ENCODE measurements around the gene NFATC2IP. TPM values are rescaled to one million over a fixed set of nuclear protein-coding genes. Genes with fewer than 3 reads are reported as not detected.
"Not testable (repeated sequence)": the region's sequence is repeated elsewhere in the genome, so short reads cannot be mapped to it uniquely, and the experiment has no call there.

NFATC2IP gene
- total RNA-seq, 1 donor: 18.1 TPM

DNA sequence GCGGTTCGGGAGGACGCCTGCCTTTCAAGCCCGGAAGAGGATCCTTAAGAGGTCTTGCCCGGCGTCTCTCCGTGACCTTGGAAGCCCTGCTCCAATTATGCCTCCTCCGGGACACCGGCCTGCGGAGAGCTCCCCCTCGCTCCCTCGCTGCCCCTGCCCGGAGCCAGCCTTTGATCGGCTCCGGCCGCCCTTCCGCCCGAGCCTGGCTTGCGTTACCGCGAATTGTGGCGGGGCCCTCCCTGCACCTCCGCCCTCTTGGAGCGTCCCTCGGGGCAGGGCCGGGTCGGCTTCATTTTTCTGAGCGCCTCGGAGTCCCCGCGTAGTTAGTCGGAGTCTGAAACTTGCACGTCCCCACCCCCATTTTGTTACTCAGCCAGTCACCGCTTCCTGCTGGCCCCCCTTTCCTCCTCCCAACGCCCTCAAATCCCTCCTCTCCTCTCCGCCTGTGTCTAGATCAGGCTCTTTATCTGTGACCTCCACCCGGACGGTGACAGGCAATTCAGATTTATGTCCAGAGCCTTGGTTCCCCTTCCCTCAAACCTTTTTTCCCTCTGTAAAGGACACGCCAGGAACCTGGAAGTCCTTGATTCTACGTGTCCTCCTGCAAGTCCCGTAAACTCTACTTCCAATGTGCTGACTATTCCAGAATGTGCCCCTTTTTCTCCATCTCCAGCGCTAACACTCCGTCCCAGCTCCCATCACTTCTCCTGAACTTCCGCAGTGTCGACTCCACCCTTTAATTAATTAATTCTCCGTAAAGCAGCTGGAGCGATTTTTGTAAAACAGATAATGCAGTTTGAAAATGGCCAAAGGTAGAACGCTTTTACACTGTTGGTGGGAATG is 25.1 kb upstream of the NFATC2IP start:
- Histone ChIP-seq H3K4me1 (ENCODE audit: insufficient read depth, low read length) (peaks cover 10% of the 10 kb centered on the region), H3K9me3 (ENCODE audit: low read depth, low read length) (no peaks in the 10 kb centered on the region), H2AFZ (ENCODE audit: low read length) (peak overlapping the region; percentile 90), H3K79me2 (ENCODE audit: insufficient read depth, low read length) (peaks cover 4% of the 10 kb centered on the region), H3K36me3 (ENCODE audit: insufficient read depth, low read length) (peaks cover 4% of the 10 kb centered on the region), H3K27me3 (ENCODE audit: insufficient read depth, low read length) (no peaks in the 10 kb centered on the region), H3K4me2 (ENCODE audit: insufficient read depth, low read length) (peak overlapping the region; percentile 96), H3K27ac (ENCODE audit: low read depth, low read length) (peak overlapping the region; percentile 90), H3K4me3 (ENCODE audit: insufficient read depth, low read length) (peak overlapping the region; percentile 98), H4K20me1 (ENCODE audit: insufficient read depth, low read length) (no peaks in the 10 kb centered on the region)
- DNase-seq (ENCODE audit: insufficient read length, low spot score, missing footprints): no peak
- TF ChIP-seq, protein P1, sequence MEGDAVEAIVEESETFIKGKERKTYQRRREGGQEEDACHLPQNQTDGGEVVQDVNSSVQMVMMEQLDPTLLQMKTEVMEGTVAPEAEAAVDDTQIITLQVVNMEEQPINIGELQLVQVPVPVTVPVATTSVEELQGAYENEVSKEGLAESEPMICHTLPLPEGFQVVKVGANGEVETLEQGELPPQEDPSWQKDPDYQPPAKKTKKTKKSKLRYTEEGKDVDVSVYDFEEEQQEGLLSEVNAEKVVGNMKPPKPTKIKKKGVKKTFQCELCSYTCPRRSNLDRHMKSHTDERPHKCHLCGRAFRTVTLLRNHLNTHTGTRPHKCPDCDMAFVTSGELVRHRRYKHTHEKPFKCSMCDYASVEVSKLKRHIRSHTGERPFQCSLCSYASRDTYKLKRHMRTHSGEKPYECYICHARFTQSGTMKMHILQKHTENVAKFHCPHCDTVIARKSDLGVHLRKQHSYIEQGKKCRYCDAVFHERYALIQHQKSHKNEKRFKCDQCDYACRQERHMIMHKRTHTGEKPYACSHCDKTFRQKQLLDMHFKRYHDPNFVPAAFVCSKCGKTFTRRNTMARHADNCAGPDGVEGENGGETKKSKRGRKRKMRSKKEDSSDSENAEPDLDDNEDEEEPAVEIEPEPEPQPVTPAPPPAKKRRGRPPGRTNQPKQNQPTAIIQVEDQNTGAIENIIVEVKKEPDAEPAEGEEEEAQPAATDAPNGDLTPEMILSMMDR (IDR thresholded peaks at IDR 0.05; ENCODE audit: extremely low read depth, low read depth, low read length): no peak

DNA sequence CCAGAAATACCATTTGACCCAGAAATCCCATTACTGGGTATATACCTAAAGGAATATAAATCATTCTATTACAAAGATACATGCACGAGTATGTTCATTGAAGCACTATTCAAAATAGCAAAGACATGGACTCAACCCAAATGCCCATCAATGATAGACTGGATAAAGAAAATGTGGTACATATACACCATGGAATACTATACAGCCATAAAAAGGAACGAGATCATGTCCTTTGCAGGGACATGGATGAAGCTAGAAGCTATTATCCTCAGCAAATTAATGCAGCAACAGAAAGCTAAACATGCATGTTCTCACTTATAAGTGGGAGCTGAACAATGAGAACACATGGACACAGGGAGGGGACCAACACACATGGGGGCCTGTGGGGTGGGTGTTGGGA is 24.5 kb upstream of the NFATC2IP start:
- H3K4me1 ChIP-seq (ENCODE audit: insufficient read depth, low read length); H3K27me3 ChIP-seq (ENCODE audit: insufficient read depth, low read length); DNase-seq (ENCODE audit: insufficient read length, low spot score, missing footprints); H3K9me3 ChIP-seq (ENCODE audit: low read depth, low read length); H4K20me1 ChIP-seq (ENCODE audit: insufficient read depth, low read length); H3K36me3 ChIP-seq (ENCODE audit: insufficient read depth, low read length); H3K27ac ChIP-seq (ENCODE audit: low read depth, low read length); H3K79me2 ChIP-seq (ENCODE audit: insufficient read depth, low read length); H3K4me3 ChIP-seq (ENCODE audit: insufficient read depth, low read length); H2AFZ ChIP-seq (ENCODE audit: low read length): not testable (repeated sequence)
- H3K4me2 ChIP-seq (ENCODE audit: insufficient read depth, low read length): peak overlapping the region; percentile 96

DNA sequence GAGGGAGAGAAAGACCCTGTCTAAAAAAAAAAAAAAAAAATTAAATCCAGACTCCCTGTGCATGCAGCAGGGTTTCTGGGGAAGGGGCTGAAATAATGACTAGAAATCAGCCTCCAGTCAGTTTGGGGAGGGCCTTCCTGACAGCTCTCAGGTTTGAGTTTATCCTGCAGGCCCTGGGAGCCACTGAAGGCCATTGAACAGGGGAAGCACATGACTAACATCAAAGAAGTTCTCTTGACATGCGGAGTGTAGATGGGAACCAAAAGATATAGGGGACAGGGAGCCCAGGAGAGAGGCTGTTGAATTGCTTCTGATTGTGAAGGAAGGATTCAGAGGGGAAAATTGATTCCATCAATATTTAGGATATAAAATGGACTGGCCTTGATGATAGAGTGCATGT is 22.9 kb upstream of the NFATC2IP start:
- peak; percentile 17 for DNase-seq (ENCODE audit: insufficient read length, low spot score, missing footprints)
- TF ChIP-seq, protein P1 (IDR thresholded peaks at IDR 0.05; ENCODE audit: extremely low read depth, low read depth, low read length): no peak

DNA sequence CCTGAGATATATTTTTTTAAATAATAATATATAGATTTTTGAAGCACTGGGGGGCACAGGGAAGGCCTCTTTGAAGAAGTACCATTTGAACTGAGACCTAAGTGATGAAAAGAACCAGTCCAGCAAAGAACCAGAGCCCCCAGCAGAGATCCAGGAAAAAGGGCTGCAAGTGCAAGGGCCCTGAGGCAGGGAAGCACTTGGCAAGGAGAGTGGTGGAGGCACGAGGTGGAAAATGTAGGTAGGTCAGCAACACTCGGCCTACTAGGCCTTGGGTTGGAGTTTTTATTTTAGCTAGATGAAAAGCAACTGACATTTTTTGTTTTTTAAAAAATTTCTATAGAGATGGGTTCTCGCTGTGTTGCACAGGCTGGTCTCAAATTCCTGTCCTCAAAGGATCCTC is 20.5 kb upstream of the NFATC2IP start:
- no peak for DNase-seq (ENCODE audit: insufficient read length, low spot score, missing footprints)
- Histone ChIP-seq H3K27ac (ENCODE audit: low read depth, low read length) (no peak overlapping the region), H3K79me2 (ENCODE audit: insufficient read depth, low read length) (no peaks in the 10 kb centered on the region), H2AFZ (ENCODE audit: low read length) (no peak overlapping the region), H3K36me3 (ENCODE audit: insufficient read depth, low read length) (no peaks in the 10 kb centered on the region), H3K4me3 (ENCODE audit: insufficient read depth, low read length) (no peak overlapping the region), H3K27me3 (ENCODE audit: insufficient read depth, low read length) (no peaks in the 10 kb centered on the region), H3K9me3 (ENCODE audit: low read depth, low read length) (no peaks in the 10 kb centered on the region), H4K20me1 (ENCODE audit: insufficient read depth, low read length) (no peaks in the 10 kb centered on the region), H3K4me2 (ENCODE audit: insufficient read depth, low read length) (no peak overlapping the region), H3K4me1 (ENCODE audit: insufficient read depth, low read length) (peaks cover 5% of the 10 kb centered on the region)
- TF ChIP-seq, protein P1 (IDR thresholded peaks at IDR 0.05; ENCODE audit: extremely low read depth, low read depth, low read length): no peak

More for the DNA sequence above, 22.9 kb upstream of the NFATC2IP start:
- Histone ChIP-seq H4K20me1 (ENCODE audit: insufficient read depth, low read length) (no peaks in the 10 kb centered on the region), H3K27me3 (ENCODE audit: insufficient read depth, low read length) (no peaks in the 10 kb centered on the region), H3K27ac (ENCODE audit: low read depth, low read length) (no peak overlapping the region), H3K79me2 (ENCODE audit: insufficient read depth, low read length) (peaks cover 4% of the 10 kb centered on the region), H3K9me3 (ENCODE audit: low read depth, low read length) (no peaks in the 10 kb centered on the region), H3K36me3 (ENCODE audit: insufficient read depth, low read length) (peaks cover 4% of the 10 kb centered on the region), H3K4me1 (ENCODE audit: insufficient read depth, low read length) (peaks cover 10% of the 10 kb centered on the region), H2AFZ (ENCODE audit: low read length) (no peak overlapping the region), H3K4me3 (ENCODE audit: insufficient read depth, low read length) (no peak overlapping the region), H3K4me2 (ENCODE audit: insufficient read depth, low read length) (no peak overlapping the region)
